Measurements from ENCODE around the gene DGKE.

Gene DGKE

GRCh38 chr17:56847106-56847505 is 13.2 kb downstream of the DGKE start:
- DNase-seq = no peak
- no peak for TF ChIP-seq GATA1 (IDR thresholded peaks at IDR 0.05; ENCODE audit: low read depth, low read length)
- no peak for TF ChIP-seq POLR2A (IDR thresholded peaks at IDR 0.05; ENCODE audit: low read length)

GRCh38 chr17:56849131-56849530 is 15.2 kb downstream of the DGKE start:
- no peak for DNase-seq
- TF ChIP-seq GATA1 (IDR thresholded peaks at IDR 0.05; ENCODE audit: low read depth, low read length) (no peak), POLR2A (IDR thresholded peaks at IDR 0.05; ENCODE audit: low read length) (no peak)

- no peak for DNase-seq
- TF ChIP-seq POLR2A (IDR thresholded peaks at IDR 0.05; ENCODE audit: low read length) = no peak
Observed at GRCh38 chr17:56850591-56850990, 16.6 kb downstream of the DGKE start.

GRCh38 chr17:56851008-56851407 is 17.1 kb downstream of the DGKE start:
- no peak for DNase-seq
- TF ChIP-seq POLR2A (IDR thresholded peaks at IDR 0.05; ENCODE audit: low read length) (no peak), GATA1 (IDR thresholded peaks at IDR 0.05; ENCODE audit: low read depth, low read length) (no peak)

GRCh38 chr17:56861899-56862298 is 27.9 kb downstream of the DGKE start:
- TF ChIP-seq POLR2A (IDR thresholded peaks at IDR 0.05; ENCODE audit: low read length) (no peak), GATA1 (IDR thresholded peaks at IDR 0.05; ENCODE audit: low read depth, low read length) (no peak)
- DNase-seq = no peak

- TF ChIP-seq GATA1 (IDR thresholded peaks at IDR 0.05; ENCODE audit: low read depth, low read length) (no peak), POLR2A (IDR thresholded peaks at IDR 0.05; ENCODE audit: low read length) (no peak)
Observed at GRCh38 chr17:56863974-56864373, 30.0 kb downstream of the DGKE start.

GRCh38 chr17:56866076-56866475 is 32.1 kb downstream of the DGKE start:
- no peak for DNase-seq
- TF ChIP-seq GATA1 (IDR thresholded peaks at IDR 0.05; ENCODE audit: low read depth, low read length) (no peak), POLR2A (IDR thresholded peaks at IDR 0.05; ENCODE audit: low read length) (no peak)

More at GRCh38 chr17:56863974-56864373, 30.0 kb downstream of the DGKE start:
- no peak for DNase-seq

GRCh38 chr17:56866496-56866895 is 32.5 kb downstream of the DGKE start:
- DNase-seq = peak; percentile 21 to 31
- no peak for TF ChIP-seq GATA1 (IDR thresholded peaks at IDR 0.05; ENCODE audit: low read depth, low read length)
- TF ChIP-seq POLR2A (IDR thresholded peaks at IDR 0.05; ENCODE audit: low read length) = no peak

- DNase-seq = no peak
- TF ChIP-seq POLR2A (IDR thresholded peaks at IDR 0.05; ENCODE audit: low read length) (no peak), GATA1 (IDR thresholded peaks at IDR 0.05; ENCODE audit: low read depth, low read length) (no peak)
Observed at GRCh38 chr17:56867948-56868376, 34.0 kb downstream of the DGKE start.

GRCh38 chr17:56868716-56869115 is 34.8 kb downstream of the DGKE start:
- no peak for DNase-seq
- no peak for TF ChIP-seq GATA1 (IDR thresholded peaks at IDR 0.05; ENCODE audit: low read depth, low read length)
- no peak for TF ChIP-seq POLR2A (IDR thresholded peaks at IDR 0.05; ENCODE audit: low read length)

GRCh38 chr17:56870081-56870651 is 36.2 kb downstream of the DGKE start:
- DNase-seq = no peak
- TF ChIP-seq GATA1 (IDR thresholded peaks at IDR 0.05; ENCODE audit: low read depth, low read length) (no peak), POLR2A (IDR thresholded peaks at IDR 0.05; ENCODE audit: low read length) (no peak)

GRCh38 chr17:56876766-56877179 is 42.8 kb downstream of the DGKE start:
- no peak for DNase-seq
- no peak for TF ChIP-seq GATA1 (IDR thresholded peaks at IDR 0.05; ENCODE audit: low read depth, low read length)
- no peak for TF ChIP-seq POLR2A (IDR thresholded peaks at IDR 0.05; ENCODE audit: low read length)

GRCh38 chr17:56879280-56879679 is 45.3 kb downstream of the DGKE start:
- TF ChIP-seq GATA1 (IDR thresholded peaks at IDR 0.05; ENCODE audit: low read depth, low read length) (no peak), POLR2A (IDR thresholded peaks at IDR 0.05; ENCODE audit: low read length) (no peak)
- DNase-seq = no peak

GRCh38 chr17:56880133-56880532 is 46.2 kb downstream of the DGKE start:
- DNase-seq = no peak
- TF ChIP-seq POLR2A (IDR thresholded peaks at IDR 0.05; ENCODE audit: low read length) (no peak), GATA1 (IDR thresholded peaks at IDR 0.05; ENCODE audit: low read depth, low read length) (no peak)

- no peak for DNase-seq
- TF ChIP-seq GATA1 (IDR thresholded peaks at IDR 0.05; ENCODE audit: low read depth, low read length) (no peak), POLR2A (IDR thresholded peaks at IDR 0.05; ENCODE audit: low read length) (no peak)
Observed at GRCh38 chr17:56880571-56880970, 46.6 kb downstream of the DGKE start.

All from erythroblast (primary cell).